HepG2 (cell line): ENCODE data around the gene C1QTNF5. TPM values are rescaled to one million over a fixed set of nuclear protein-coding genes. Genes with fewer than 3 reads are reported as not detected.
A peak's percentile ranks its signal among the peaks of the same experiment; 100 is the strongest.

Experiments
- ATF5 ChIP-seq: sonication (generic); formaldehyde crosslinking; IDR thresholded peaks from 2 replicates; pipeline ENCODE4 v1.4.0; 2020; ENCODE audit warnings: mild to moderate bottlenecking, low read depth, missing genetic modification reagents
- BCLAF1 ChIP-seq: fragments of 450-650 bp; IDR thresholded peaks from 2 replicates; pipeline ENCODE4 v1.6.1; 2017; ENCODE audit warnings: mild to moderate bottlenecking
- HNF1A ChIP-seq, 2 experiments: sonication (generic) in 1 of 2; formaldehyde crosslinking in 1 of 2; IDR thresholded peaks; 2 replicates each; pipeline versions ENCODE4 v1.4.0 to v1.6.1; 2016 to 2020; ENCODE audit warnings: borderline replicate concordance in 1 of 2, low read depth in 1 of 2, mild to moderate bottlenecking in 1 of 2, missing genetic modification reagents in 1 of 2
- HNRNPK ChIP-seq: fragments of 200-400 bp; formaldehyde crosslinking; IDR thresholded peaks from 2 replicates; pipeline ENCODE4 v1.6.1; 2018; ENCODE audit warnings: low read length, low read depth, moderate library complexity, mild to moderate bottlenecking; ENCODE audit not compliant: poor library complexity, severe bottlenecking
- JUN ChIP-seq: sonication (generic); formaldehyde crosslinking; IDR thresholded peaks from 2 replicates; pipeline ENCODE4 v1.4.0; 2020; ENCODE audit warnings: mild to moderate bottlenecking, missing genetic modification reagents
- MAFF ChIP-seq: IDR thresholded peaks from 2 replicates; pipeline ENCODE4 v1.6.1; 2011; ENCODE audit warnings: low read depth, low read length, improper control_type of control experiment
- NFKB2 ChIP-seq: sonication (generic); formaldehyde crosslinking; IDR thresholded peaks from 2 replicates; pipeline ENCODE4 v1.4.0; 2020; ENCODE audit warnings: missing genetic modification reagents, borderline replicate concordance
- SMYD3 ChIP-seq: sonication (generic); formaldehyde crosslinking; IDR thresholded peaks from 2 replicates; pipeline ENCODE4 v1.8.1; 2023; ENCODE audit warnings: mild to moderate bottlenecking, missing genetic modification reagents
- SOX5 ChIP-seq: IDR thresholded peaks from 2 replicates; pipeline ENCODE4 v1.6.1; 2016; ENCODE audit warnings: borderline replicate concordance
- TIGD3 ChIP-seq: sonication (generic); formaldehyde crosslinking; IDR thresholded peaks from 2 replicates; pipeline ENCODE4 v1.5.1; 2020; ENCODE audit warnings: mild to moderate bottlenecking, missing genetic modification reagents, borderline replicate concordance
- ZBTB1 ChIP-seq: sonication (generic); formaldehyde crosslinking; IDR thresholded peaks from 2 replicates; pipeline ENCODE4 v1.4.0; 2020; ENCODE audit warnings: missing genetic modification reagents, borderline replicate concordance
- ZNF20 ChIP-seq: sonication (generic); formaldehyde crosslinking; IDR thresholded peaks from 2 replicates; pipeline ENCODE4 v1.4.0; 2020; ENCODE audit warnings: mild to moderate bottlenecking, moderate library complexity, missing genetic modification reagents
- ZNF205 ChIP-seq: IDR thresholded peaks from 2 replicates; pipeline ENCODE4 v1.6.1; 2018; ENCODE audit warnings: missing biosample characterization, missing genetic modification reagents
- ZNF33A ChIP-seq: sonication (generic); formaldehyde crosslinking; IDR thresholded peaks from 2 replicates; pipeline ENCODE4 v1.5.1; 2020; ENCODE audit warnings: missing genetic modification reagents, mild to moderate bottlenecking, moderate library complexity, borderline replicate concordance
- ZNF430 ChIP-seq: sonication (generic); formaldehyde crosslinking; IDR thresholded peaks from 2 replicates; pipeline ENCODE4 v1.9.0; 2021; ENCODE audit warnings: mild to moderate bottlenecking, missing genetic modification reagents
- ZNF446 ChIP-seq: sonication (generic); formaldehyde crosslinking; IDR thresholded peaks from 2 replicates; pipeline ENCODE4 v1.5.0; 2020; ENCODE audit warnings: mild to moderate bottlenecking, missing genetic modification reagents
- ZNF629 ChIP-seq: sonication (generic); formaldehyde crosslinking; conservative IDR thresholded peaks from 2 replicates; pipeline ENCODE4 v1.5.0; 2020; ENCODE audit warnings: missing genetic modification reagents
- ZNF792 ChIP-seq: IDR thresholded peaks from 2 replicates; pipeline ENCODE4 v1.6.1; 2016
- polyA plus RNA-seq, 8 experiments: library from polyadenylated mRNA; depleted of rRNA in 3 of 8; stranded (reverse) in 7 of 8; unstranded in 1 of 8; fragments of >200 nt; fragmentation: Illumina TruSeq in 4 of 8; extraction: Trizol in 4 of 8; gene quantifications; 2 replicates each; pipeline versions ENCODE4 v1.2.1 to v1.2.3, GENCODE V29; 2011 to 2016; ENCODE audit warnings: low read depth in 4 of 8, missing spikeins in 1 of 8, mixed read lengths in 1 of 8; ENCODE audit not compliant: insufficient read depth in 1 of 8
- total RNA-seq, 5 experiments: library from RNA; depleted of rRNA; stranded (reverse); fragments of >200 nt; fragmentation: Illumina TruSeq; extraction: Trizol; gene quantifications; 2 replicates each; pipeline ENCODE4 v1.2.3, GENCODE V29; 2016; ENCODE audit warnings: low read depth in 1 of 5

Gene C1QTNF5
- total and polyA plus RNA-seq, 2 of the 13 experiments (the other 11 are each of a cell fraction or from before 2014, with no cell fraction given): 0.86 to 1.2 TPM

- TF ChIP-seq HNF1A (IDR thresholded peaks at IDR 0.05; ENCODE audit: low read depth): no peak
- TF ChIP-seq HNF1A (CRISPR knock-in tag; IDR thresholded peaks at IDR 0.05; ENCODE audit: borderline replicate concordance): peak; percentile 41; the same call in 1 of the 2 replicates
- TF ChIP-seq ZNF792: peak; percentile 86; the same call in 1 of the 2 replicates
- no peak for TF ChIP-seq ZNF446 (CRISPR knock-in tag)
- TF ChIP-seq SMYD3: 0 out of 2 replicates have a peak, but pooled peaks have one; percentile 56
- no peak for TF ChIP-seq HNRNPK
- TF ChIP-seq ATF5 (CRISPR knock-in tag): no peak
- 0 out of 2 replicates have a peak, but pooled peaks have one; percentile 4 for TF ChIP-seq TIGD3 (CRISPR knock-in tag)
- TF ChIP-seq NFKB2 (CRISPR knock-in tag): peak; percentile 47; the same call in 1 of the 2 replicates
- 0 out of 2 replicates have a peak, but pooled peaks have one; percentile 68 for TF ChIP-seq ZNF430
- TF ChIP-seq ZNF20 (CRISPR knock-in tag): no peak
- TF ChIP-seq ZNF205 (CRISPR knock-in tag): peak; percentile 90; the same call in 1 of the 2 replicates
- no peak for TF ChIP-seq JUN (CRISPR knock-in tag)
- TF ChIP-seq ZBTB1 (CRISPR knock-in tag): no peak
- no peak for TF ChIP-seq MAFF
- no peak for TF ChIP-seq BCLAF1
- TF ChIP-seq SOX5 (CRISPR knock-in tag): peak; percentile 55
- 0 out of 2 replicates have a peak, but pooled peaks have one; percentile 86 for TF ChIP-seq ZNF33A (CRISPR knock-in tag)
- TF ChIP-seq ZNF629: no peak; the same call in 1 of the 2 replicates
These were observed 40.7 kb upstream of the C1QTNF5 start, which contains the start of gene USP2 (continued) for GRCh38 chr11:119381181-119381988.
